Midbrain (tissue), 1 donor: ENCODE data around the gene RHO.

Source experiments
- DNase-seq: peaks from one replicate; lab custom pipeline; 2025; lab: John Stamatoyannopoulos, UW

Gene RHO

GRCh38 chr3:129559565-129560079 lies 31.2 kb downstream of the RHO start:
- DNase-seq: no peak

GRCh38 chr3:129560269-129560787 lies 31.9 kb downstream of the RHO start:
- no peak for DNase-seq

GRCh38 chr3:129560911-129561594 lies 32.6 kb downstream of the RHO start:
- DNase-seq: peak; percentile 15

- no peak for DNase-seq
Observed at GRCh38 chr3:129561619-129562248, 33.3 kb downstream of the RHO start.

GRCh38 chr3:129562803-129563202 lies 34.4 kb downstream of the RHO start:
- no peak for DNase-seq

GRCh38 chr3:129563332-129563731 lies 34.9 kb downstream of the RHO start:
- no peak for DNase-seq

- DNase-seq: no peak
Observed at GRCh38 chr3:129563850-129564535, 35.6 kb downstream of the RHO start.

- DNase-seq: no peak
Observed at GRCh38 chr3:129564981-129565644, 36.7 kb downstream of the RHO start.

- no peak for DNase-seq
Observed at GRCh38 chr3:129565902-129566301, 37.5 kb downstream of the RHO start.

GRCh38 chr3:129567176-129567705 lies 38.8 kb downstream of the RHO start:
- DNase-seq: no peak

- DNase-seq: no peak
Observed at GRCh38 chr3:129567939-129568338, 39.5 kb downstream of the RHO start.

- no peak for DNase-seq
Observed at GRCh38 chr3:129569856-129570255, 41.4 kb downstream of the RHO start.

- DNase-seq: no peak
Observed at GRCh38 chr3:129571605-129572547, 43.4 kb downstream of the RHO start.

GRCh38 chr3:129572603-129573002 lies 44.2 kb downstream of the RHO start:
- no peak for DNase-seq

GRCh38 chr3:129573493-129573892 lies 45.1 kb downstream of the RHO start:
- DNase-seq: no peak

GRCh38 chr3:129574206-129574605 lies 45.8 kb downstream of the RHO start:
- no peak for DNase-seq

- DNase-seq: no peak
Observed at GRCh38 chr3:129575233-129575996, 47.0 kb downstream of the RHO start.

GRCh38 chr3:129575997-129576384 lies 47.6 kb downstream of the RHO start:
- no peak for DNase-seq

GRCh38 chr3:129576514-129577352 lies 48.3 kb downstream of the RHO start:
- DNase-seq: no peak
